Measurements from ENCODE around the gene SYK.

SYK gene

GRCh38 chr9:90803860-90804593 is 2.4 kb downstream of the SYK start:
- POLR2A ChIA-PET (ENCODE audit: low non-redundant PET): no interaction called here
- CTCF ChIA-PET: interaction anchor here (0.7 to 0.8 kb wide), 3 partner anchors 26 to 1728 kb away, joined by 3 to 4 read pairs (median 4); no protein-coding TSS in a partner anchor

GRCh38 chr9:90805006-90805996 is 3.7 kb downstream of the SYK start:
- ChIA-PET CTCF (interaction anchor here (0.9 kb wide), 1 partner anchor 8 kb away, joined by 3 read pairs; no protein-coding TSS in a partner anchor), POLR2A (ENCODE audit: low non-redundant PET) (no interaction called here)
- no peak overlapping the region for H3K27ac ChIP-seq
- no peak for DNase-seq (ENCODE audit: low spot score)
- TF ChIP-seq CTCF (conservative IDR thresholded peaks at IDR 0.05; ENCODE audit: low read depth): no peak

More at GRCh38 chr9:90803860-90804593, 2.4 kb downstream of the SYK start:
- no peak for DNase-seq (ENCODE audit: low spot score)
- no peak for TF ChIP-seq CTCF (conservative IDR thresholded peaks at IDR 0.05; ENCODE audit: low read depth)
- no peak overlapping the region for H3K27ac ChIP-seq

- no peak for TF ChIP-seq CTCF (conservative IDR thresholded peaks at IDR 0.05; ENCODE audit: low read depth)
- ChIA-PET CTCF (interaction anchor here (1.4 kb wide), 1 partner anchor 88 kb away, joined by 3 read pairs; no protein-coding TSS in a partner anchor), POLR2A (ENCODE audit: low non-redundant PET) (no interaction called here)
- no peak overlapping the region for H3K27ac ChIP-seq
- DNase-seq (ENCODE audit: low spot score): no peak
Measured at GRCh38 chr9:90807006-90807405, 5.4 kb downstream of the SYK start.

- ChIA-PET POLR2A (ENCODE audit: low non-redundant PET) (no interaction called here), CTCF (interaction anchor here (1.2 to 1.5 kb wide), 2 partner anchors 23 to 62 kb away, joined by 3 to 4 read pairs; no protein-coding TSS in a partner anchor)
- DNase-seq (ENCODE audit: low spot score): no peak
- H3K27ac ChIP-seq: no peak overlapping the region
- no peak for TF ChIP-seq CTCF (conservative IDR thresholded peaks at IDR 0.05; ENCODE audit: low read depth)
Measured at GRCh38 chr9:90808398-90808797, 6.8 kb downstream of the SYK start.

- TF ChIP-seq CTCF (conservative IDR thresholded peaks at IDR 0.05; ENCODE audit: low read depth): no peak
- no peak overlapping the region for H3K27ac ChIP-seq
- CTCF ChIA-PET: interaction anchor here (1.2 to 1.5 kb wide), 2 partner anchors 23 to 62 kb away, joined by 3 to 4 read pairs; no protein-coding TSS in a partner anchor
- POLR2A ChIA-PET (ENCODE audit: low non-redundant PET): no interaction called here
- DNase-seq (ENCODE audit: low spot score): no peak
Measured at GRCh38 chr9:90808890-90809685, 7.5 kb downstream of the SYK start.

Data from RWPE1 (cell line).